NCI-H226 (cell line): ENCODE results near the gene MYO1E.
"Not testable (repeated sequence)": the region's sequence is repeated elsewhere in the genome, so short reads cannot be mapped to it uniquely, and the experiment has no call there.

Experiments used
- DNase-seq: peaks from one replicate; pipeline ENCODE4 v3.0.0-alpha.2; 2015

Gene MYO1E

GRCh38 chr15:59185725-59186124 is 186.9 kb downstream of the MYO1E start:
- no peak for DNase-seq

GRCh38 chr15:59180945-59181600 is 191.6 kb downstream of the MYO1E start:
- peak; percentile 94 for DNase-seq

GRCh38 chr15:59179717-59180116 is 193.0 kb downstream of the MYO1E start:
- no peak for DNase-seq

- no peak for DNase-seq
Observed at GRCh38 chr15:59178151-59178695, 194.4 kb downstream of the MYO1E start.

- no peak for DNase-seq
Observed at GRCh38 chr15:59177317-59177660, 195.4 kb downstream of the MYO1E start.

GRCh38 chr15:59176653-59177316 is 195.9 kb downstream of the MYO1E start:
- no peak for DNase-seq

- DNase-seq: peak; percentile 68
Observed at GRCh38 chr15:59174835-59175831, 197.5 kb downstream of the MYO1E start.

GRCh38 chr15:59174151-59174834 is 198.4 kb downstream of the MYO1E start:
- DNase-seq: no peak

- no peak for DNase-seq
Observed at GRCh38 chr15:59173194-59173593, 199.5 kb downstream of the MYO1E start.

- no peak for DNase-seq
Observed at GRCh38 chr15:59172289-59172901, 200.3 kb downstream of the MYO1E start.

- no peak for DNase-seq
Observed at GRCh38 chr15:59171067-59171397, 201.6 kb downstream of the MYO1E start.

- DNase-seq: peak; percentile 29
Observed at GRCh38 chr15:59170295-59171066, 202.2 kb downstream of the MYO1E start.

- DNase-seq: peak; percentile 61
Observed at GRCh38 chr15:59169251-59169708, 203.4 kb downstream of the MYO1E start.

- DNase-seq: peak; percentile 75
Observed at GRCh38 chr15:59168536-59168935, 204.1 kb downstream of the MYO1E start.

GRCh38 chr15:59166601-59167265 is 205.9 kb downstream of the MYO1E start:
- DNase-seq: no peak

- DNase-seq: no peak
Observed at GRCh38 chr15:59166166-59166565, 206.5 kb downstream of the MYO1E start.

GRCh38 chr15:59165726-59166125 is 206.9 kb downstream of the MYO1E start:
- no peak for DNase-seq

GRCh38 chr15:59162080-59162479 is 210.6 kb downstream of the MYO1E start:
- DNase-seq: not testable (repeated sequence)

GRCh38 chr15:59160880-59161593 is 211.6 kb downstream of the MYO1E start:
- DNase-seq: no peak

- no peak for DNase-seq
Observed at GRCh38 chr15:59159210-59159609, 213.5 kb downstream of the MYO1E start.
